H1 (cell line): ENCODE results near the gene MPPED2. TPM values are rescaled to one million over a fixed set of nuclear protein-coding genes. Genes with fewer than 3 reads are reported as not detected.

Experiments used
- RFX5 ChIP-seq: IDR thresholded peaks from 2 replicates; pipeline ENCODE4 v1.6.1; 2011; ENCODE audit warnings: low read depth, low read length, improper control_type of control experiment, borderline replicate concordance
- TBP ChIP-seq: IDR thresholded peaks from 2 replicates; pipeline ENCODE4 v1.6.1; 2011; ENCODE audit warnings: low read depth, low read length, improper control_type of control experiment
- TEAD4 ChIP-seq: IDR thresholded peaks from 2 replicates; pipeline ENCODE4 v1.6.1; 2012; ENCODE audit warnings: low read depth, low read length, inconsistent platforms, mixed read lengths
- polyA plus RNA-seq, 7 experiments: library from polyadenylated mRNA; depleted of rRNA in 3 of 7; stranded (reverse) in 5 of 7; unstranded in 2 of 7; fragments of >200 nt in 5 of 7; fragments of 200-250 nt in 2 of 7; gene quantifications; 1 replicate in 5 of 7; 2 replicates in 1 of 7; 4 replicates in 1 of 7; pipeline versions ENCODE4 v1.2.1 to v1.2.3, GENCODE V29; 2011 to 2013; ENCODE audit warnings: missing spikeins in 2 of 7, mixed read lengths in 2 of 7
- total RNA-seq: library from RNA; stranded (reverse); fragmentation: NEBNext Ultra II Directional; extraction: Animal tissue kit (Norgen Biotek cat#: 25700); gene quantifications from 2 replicates; pipeline ENCODE4 v1.2.1, GENCODE V29; 2021

MPPED2 gene
- total and polyA plus RNA-seq, 2 of the 8 experiments (the other 6 are each of a cell fraction or from before 2014, with no cell fraction given), result 1.3 to 3.5 TPM

DNA sequence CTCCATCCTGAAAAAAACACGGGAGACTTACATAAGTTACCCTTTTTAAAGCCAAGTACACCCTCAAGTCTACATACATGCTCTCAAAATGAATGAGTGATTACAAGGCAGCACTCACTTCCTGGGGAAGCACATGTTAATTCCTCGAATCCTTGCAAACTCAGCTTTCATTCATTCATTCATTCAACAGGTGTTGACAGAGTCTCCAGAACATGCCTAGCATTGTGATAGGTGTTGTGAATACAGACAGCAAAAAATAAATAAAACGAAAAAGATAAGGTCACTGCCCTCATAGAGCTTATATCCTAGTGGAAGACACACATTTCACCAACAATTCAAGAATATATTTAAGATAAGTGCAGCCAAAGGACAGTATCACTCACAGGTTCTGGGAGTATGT, 19.7 kb downstream of the MPPED2 start (continued):
- no peak for TF ChIP-seq TBP
- TF ChIP-seq RFX5, result no peak
- TF ChIP-seq TEAD4, result no peak
- TF ChIP-seq, all 59 proteins: peak for 0
